Neural cell (in vitro differentiated cells): ENCODE data around the gene PPM1A. TPM values are rescaled to one million over a fixed set of nuclear protein-coding genes. Genes with fewer than 3 reads are reported as not detected.

Source experiments
- H2AFZ ChIP-seq: fragments of 200-600, 300-800 bp; sonication (generic), shearing (Covaris generic); 2 replicates; pipeline ENCODE4 v1.6.0; 2014; ENCODE audit warnings: low read depth, mild to moderate bottlenecking, antibody characterized with exemption, low read length, moderate library complexity
- H3F3A ChIP-seq: fragments of 200-600 bp; shearing (Covaris generic); 2 replicates; pipeline ENCODE4 v1.6.1; 2016; ENCODE audit warnings: mild to moderate bottlenecking, moderate library complexity, mixed read lengths, antibody characterized with exemption, low read length; ENCODE audit not compliant: insufficient read depth, poor library complexity, severe bottlenecking
- H3K27ac ChIP-seq: fragments of 200-600, 300-800 bp; sonication (generic), shearing (Covaris generic); 2 replicates; pipeline ENCODE4 v1.5.1; 2014; ENCODE audit warnings: mild to moderate bottlenecking, low read length, moderate library complexity
- H3K27me3 ChIP-seq: fragments of 300-800, 200-600 bp; sonication (generic), shearing (Covaris generic); 2 replicates; pipeline ENCODE4 v1.6.0; 2014; ENCODE audit warnings: mild to moderate bottlenecking, low read depth, low read length, moderate library complexity; ENCODE audit not compliant: insufficient read depth
- H3K36me3 ChIP-seq: fragments of 300-800, 200-600 bp; sonication (generic), shearing (Covaris generic); 2 replicates; pipeline ENCODE4 v1.5.1; 2014; ENCODE audit warnings: mild to moderate bottlenecking, antibody characterized with exemption, low read length, moderate library complexity; ENCODE audit not compliant: insufficient read depth
- H3K4me2 ChIP-seq: fragments of 300-800, 200-600 bp; sonication (generic), shearing (Covaris generic); 2 replicates; pipeline ENCODE4 v1.6.0; 2014; ENCODE audit warnings: mild to moderate bottlenecking, low read length
- H3K4me3 ChIP-seq: fragments of 300-800, 200-600 bp; sonication (generic), shearing (Covaris generic); 2 replicates; pipeline ENCODE4 v1.5.1; 2014; ENCODE audit warnings: mild to moderate bottlenecking, low read length, moderate library complexity
- H3K79me2 ChIP-seq: fragments of 200-600 bp; shearing (Covaris generic); replicated peaks from 2 replicates; pipeline ENCODE4 v1.6.0; 2014; ENCODE audit warnings: mild to moderate bottlenecking, low read length, moderate library complexity; ENCODE audit not compliant: insufficient read depth
- H3K9ac ChIP-seq: fragments of 300-800, 200-600 bp; sonication (generic), shearing (Covaris generic); 2 replicates; pipeline ENCODE4 v1.6.1; 2016; ENCODE audit warnings: mild to moderate bottlenecking, low read length, mixed read lengths
- H3K9me2 ChIP-seq: fragments of 200-600 bp; shearing (Covaris generic); 2 replicates; pipeline ENCODE4 v1.6.1; 2016; ENCODE audit warnings: mild to moderate bottlenecking, low read length, mixed read lengths; ENCODE audit not compliant: insufficient read depth
- H3K9me3 ChIP-seq: fragments of 200-600, 300-800 bp; sonication (generic), shearing (Covaris generic); 2 replicates; pipeline ENCODE4 v1.6.1; 2016; ENCODE audit warnings: mild to moderate bottlenecking, mixed run types, low read length, moderate library complexity, mixed read lengths
- H4K20me1 ChIP-seq: fragments of 200-600 bp; shearing (Covaris generic); 2 replicates; pipeline ENCODE4 v1.6.1; 2016; ENCODE audit warnings: mild to moderate bottlenecking, mixed run types; ENCODE audit not compliant: insufficient read depth
- EP300 ChIP-seq: fragments of 450-650 bp; conservative IDR thresholded peaks from 2 replicates; pipeline ENCODE4 v1.6.1; 2014; ENCODE audit warnings: antibody characterized with exemption, mild to moderate bottlenecking, moderate library complexity; ENCODE audit not compliant: poor library complexity, severe bottlenecking
- EZH2 ChIP-seq: fragments of 200-600, 300-800 bp; shearing (Covaris generic), sonication (generic); IDR thresholded peaks from 2 replicates; pipeline ENCODE4 v1.6.1; 2014; ENCODE audit warnings: antibody characterized with exemption, low read length, borderline replicate concordance, mild to moderate bottlenecking; ENCODE audit not compliant: insufficient read depth, poor library complexity, severe bottlenecking
- MXI1 ChIP-seq: fragments of 450-650 bp; conservative IDR thresholded peaks from 2 replicates; pipeline ENCODE4 v1.6.1; 2014; ENCODE audit warnings: antibody characterized with exemption, mild to moderate bottlenecking; ENCODE audit not compliant: poor library complexity, severe bottlenecking
- POLR2AphosphoS5 ChIP-seq: IDR thresholded peaks from 2 replicates; pipeline ENCODE4 v1.6.1; 2012
- RAD21 ChIP-seq: fragments of 450-650 bp; conservative IDR thresholded peaks from 2 replicates; pipeline ENCODE4 v1.6.1; 2014; ENCODE audit warnings: antibody characterized with exemption, mild to moderate bottlenecking, moderate library complexity
- REST ChIP-seq: IDR thresholded peaks from 2 replicates; pipeline ENCODE4 v1.6.1; 2012; ENCODE audit warnings: borderline replicate concordance
- SMC3 ChIP-seq: fragments of 450-650 bp; conservative IDR thresholded peaks from 2 replicates; pipeline ENCODE4 v1.6.1; 2014; ENCODE audit warnings: antibody characterized with exemption, mild to moderate bottlenecking, moderate library complexity; ENCODE audit not compliant: poor library complexity
- TAF1 ChIP-seq: IDR thresholded peaks from 2 replicates; pipeline ENCODE4 v1.6.1; 2012; ENCODE audit warnings: low read depth
- polyA plus RNA-seq: library from polyadenylated mRNA; depleted of rRNA; stranded (reverse); fragments of >200 nt; gene quantifications from 2 replicates; pipeline ENCODE4 v1.2.3, GENCODE V29; 2014
- TF ChIP-seq, protein P1 (sequence below): fragments of 450-650 bp; IDR thresholded peaks from 2 replicates; pipeline ENCODE4 v1.5.1; 2014; ENCODE audit warnings: antibody characterized with exemption, mild to moderate bottlenecking, moderate library complexity; ENCODE audit not compliant: poor library complexity, severe bottlenecking

PPM1A gene
- polyA plus RNA-seq, 1 donor from 2014 or later: 52.1 TPM

DNA sequence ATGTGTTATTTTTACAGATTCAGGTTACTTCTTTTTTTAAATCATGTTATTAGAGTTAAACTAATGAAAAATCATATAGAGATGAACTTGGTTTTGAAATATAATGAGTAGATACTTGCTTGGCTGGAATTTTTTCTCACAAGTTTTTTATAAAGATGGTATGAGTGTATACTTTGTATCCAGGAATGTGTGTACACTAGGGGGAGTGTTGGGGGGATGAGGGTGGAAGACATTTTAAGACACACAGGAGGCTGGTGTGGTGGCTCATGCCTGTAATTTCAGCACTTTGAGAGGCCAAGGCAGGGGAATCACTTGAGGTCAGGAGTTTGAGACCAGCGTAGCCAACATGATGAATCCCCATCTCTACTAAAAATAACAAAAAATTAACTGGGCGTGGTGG is 23.2 kb downstream of the PPM1A start:
- Histone ChIP-seq H3K4me2 (no peak overlapping the region), H2AFZ (no peak overlapping the region), H3K79me2 (peaks cover 69% of the 10 kb centered on the region), H4K20me1 (no peaks in the 10 kb centered on the region), H3K9me2 (no peaks in the 10 kb centered on the region), H3K9me3 (no peaks in the 10 kb centered on the region), H3K36me3 (no peaks in the 10 kb centered on the region), H3K27me3 (no peaks in the 10 kb centered on the region), H3F3A (no peaks in the 10 kb centered on the region), H3K27ac (no peak overlapping the region), H3K4me3 (no peak overlapping the region), H3K9ac (no peak overlapping the region)
- no peak for TF ChIP-seq EP300
- TF ChIP-seq MXI1: no peak
- no peak for TF ChIP-seq TAF1
- TF ChIP-seq RAD21: no peak
- no peak for TF ChIP-seq POLR2AphosphoS5
- TF ChIP-seq REST: no peak
- TF ChIP-seq SMC3: no peak
- TF ChIP-seq EZH2: no peak
- TF ChIP-seq, protein P1, sequence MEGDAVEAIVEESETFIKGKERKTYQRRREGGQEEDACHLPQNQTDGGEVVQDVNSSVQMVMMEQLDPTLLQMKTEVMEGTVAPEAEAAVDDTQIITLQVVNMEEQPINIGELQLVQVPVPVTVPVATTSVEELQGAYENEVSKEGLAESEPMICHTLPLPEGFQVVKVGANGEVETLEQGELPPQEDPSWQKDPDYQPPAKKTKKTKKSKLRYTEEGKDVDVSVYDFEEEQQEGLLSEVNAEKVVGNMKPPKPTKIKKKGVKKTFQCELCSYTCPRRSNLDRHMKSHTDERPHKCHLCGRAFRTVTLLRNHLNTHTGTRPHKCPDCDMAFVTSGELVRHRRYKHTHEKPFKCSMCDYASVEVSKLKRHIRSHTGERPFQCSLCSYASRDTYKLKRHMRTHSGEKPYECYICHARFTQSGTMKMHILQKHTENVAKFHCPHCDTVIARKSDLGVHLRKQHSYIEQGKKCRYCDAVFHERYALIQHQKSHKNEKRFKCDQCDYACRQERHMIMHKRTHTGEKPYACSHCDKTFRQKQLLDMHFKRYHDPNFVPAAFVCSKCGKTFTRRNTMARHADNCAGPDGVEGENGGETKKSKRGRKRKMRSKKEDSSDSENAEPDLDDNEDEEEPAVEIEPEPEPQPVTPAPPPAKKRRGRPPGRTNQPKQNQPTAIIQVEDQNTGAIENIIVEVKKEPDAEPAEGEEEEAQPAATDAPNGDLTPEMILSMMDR: no peak

DNA sequence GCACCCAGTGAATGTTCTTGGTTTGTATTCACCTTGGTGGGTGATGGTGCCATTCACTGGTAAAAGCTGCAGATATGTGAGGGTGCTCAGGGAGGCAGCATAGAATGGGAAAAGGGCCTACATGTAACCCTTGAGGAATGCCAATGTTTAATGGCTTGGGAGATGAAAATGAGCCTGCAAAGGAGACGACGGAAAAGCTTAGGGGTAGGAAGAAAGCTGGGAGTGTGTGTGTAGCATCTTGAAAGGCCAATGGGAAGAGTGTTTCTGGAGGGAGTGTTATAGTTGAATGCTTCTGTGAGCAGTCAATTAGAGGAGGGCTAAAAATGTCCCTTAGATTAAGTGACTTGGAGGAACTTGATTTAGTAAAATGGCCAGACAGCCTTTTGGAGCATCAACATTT is 24.9 kb downstream of the PPM1A start:
- no peaks in the 10 kb centered on the region for H3K9me3 ChIP-seq

More for the DNA sequence above, 24.9 kb downstream of the PPM1A start:
- H3K79me2 ChIP-seq: peaks cover 54% of the 10 kb centered on the region
- H3K27ac ChIP-seq: no peak overlapping the region
- H3K4me2 ChIP-seq: no peak overlapping the region
- H3K27me3 ChIP-seq: no peaks in the 10 kb centered on the region
- H3K4me3 ChIP-seq: no peak overlapping the region
- H3K9me2 ChIP-seq: no peaks in the 10 kb centered on the region
- no peaks in the 10 kb centered on the region for H3K36me3 ChIP-seq
- TF ChIP-seq TAF1 (no peak), EZH2 (no peak), MXI1 (no peak), EP300 (no peak), REST (no peak), RAD21 (no peak), POLR2AphosphoS5 (no peak), SMC3 (no peak)
- TF ChIP-seq, protein P1: no peak
- H3K9ac ChIP-seq: no peak overlapping the region
- no peak overlapping the region for H2AFZ ChIP-seq
- no peaks in the 10 kb centered on the region for H3F3A ChIP-seq
- no peaks in the 10 kb centered on the region for H4K20me1 ChIP-seq
